ENCODE results near the gene FOXN3. TPM values are rescaled to one million over a fixed set of nuclear protein-coding genes. Genes with fewer than 3 reads are reported as not detected.

Gene FOXN3
- total RNA-seq, 2 donors from 2014 or later, result 141 to 150 TPM

DNA sequence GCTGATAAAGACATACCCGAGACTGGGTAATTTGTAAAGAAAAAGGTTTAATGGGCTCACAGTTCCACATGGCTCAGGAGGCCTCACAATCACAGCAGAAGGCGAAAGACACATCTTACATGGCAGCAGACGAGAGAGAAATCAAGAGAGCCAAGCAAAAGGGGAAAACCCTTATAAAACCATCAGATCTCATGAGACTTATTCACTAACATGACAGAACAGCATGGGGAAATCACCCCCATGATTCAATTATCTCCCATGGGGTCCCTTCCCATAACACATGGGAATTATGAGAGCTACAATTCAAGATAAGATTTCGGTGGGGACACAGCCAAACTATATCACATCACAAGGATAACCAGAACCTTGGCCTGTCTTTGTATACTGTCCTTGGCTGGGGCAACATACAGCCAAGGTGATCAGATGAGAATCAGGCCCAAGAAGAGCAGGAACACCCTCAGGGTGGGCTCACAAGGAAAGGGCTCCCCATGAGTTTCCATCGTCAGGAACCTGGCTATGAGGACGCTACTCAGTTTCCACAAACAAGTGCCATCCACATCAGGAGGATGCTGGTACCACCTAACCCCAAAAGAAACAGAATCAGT, 152.7 kb downstream of the FOXN3 start:
- TF ChIP-seq, protein P1, sequence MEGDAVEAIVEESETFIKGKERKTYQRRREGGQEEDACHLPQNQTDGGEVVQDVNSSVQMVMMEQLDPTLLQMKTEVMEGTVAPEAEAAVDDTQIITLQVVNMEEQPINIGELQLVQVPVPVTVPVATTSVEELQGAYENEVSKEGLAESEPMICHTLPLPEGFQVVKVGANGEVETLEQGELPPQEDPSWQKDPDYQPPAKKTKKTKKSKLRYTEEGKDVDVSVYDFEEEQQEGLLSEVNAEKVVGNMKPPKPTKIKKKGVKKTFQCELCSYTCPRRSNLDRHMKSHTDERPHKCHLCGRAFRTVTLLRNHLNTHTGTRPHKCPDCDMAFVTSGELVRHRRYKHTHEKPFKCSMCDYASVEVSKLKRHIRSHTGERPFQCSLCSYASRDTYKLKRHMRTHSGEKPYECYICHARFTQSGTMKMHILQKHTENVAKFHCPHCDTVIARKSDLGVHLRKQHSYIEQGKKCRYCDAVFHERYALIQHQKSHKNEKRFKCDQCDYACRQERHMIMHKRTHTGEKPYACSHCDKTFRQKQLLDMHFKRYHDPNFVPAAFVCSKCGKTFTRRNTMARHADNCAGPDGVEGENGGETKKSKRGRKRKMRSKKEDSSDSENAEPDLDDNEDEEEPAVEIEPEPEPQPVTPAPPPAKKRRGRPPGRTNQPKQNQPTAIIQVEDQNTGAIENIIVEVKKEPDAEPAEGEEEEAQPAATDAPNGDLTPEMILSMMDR (IDR thresholded peaks at IDR 0.05), result no peak
- H3K9me3 ChIP-seq, result no peaks in the 10 kb centered on the region
- H3K27ac ChIP-seq, result peak overlapping the region; percentile 72 to 85
- no peak overlapping the region for H3K4me3 ChIP-seq
- no peaks in the 10 kb centered on the region for H3K27me3 ChIP-seq (replicated peaks; ENCODE audit: insufficient read depth)
- DNase-seq (ENCODE audit: low spot score), result no peak
- peaks cover 17 to 89% of the 10 kb centered on the region in 2 donors for H3K4me1 ChIP-seq (ENCODE audit: control insufficient read depth in 1 of 2, low read depth in 2 of 2)
- ATAC-seq (ENCODE audit: insufficient number of reproducible peaks, low FRiP score, low read depth), result no peak
- no peaks in the 10 kb centered on the region for H3K36me3 ChIP-seq

DNA sequence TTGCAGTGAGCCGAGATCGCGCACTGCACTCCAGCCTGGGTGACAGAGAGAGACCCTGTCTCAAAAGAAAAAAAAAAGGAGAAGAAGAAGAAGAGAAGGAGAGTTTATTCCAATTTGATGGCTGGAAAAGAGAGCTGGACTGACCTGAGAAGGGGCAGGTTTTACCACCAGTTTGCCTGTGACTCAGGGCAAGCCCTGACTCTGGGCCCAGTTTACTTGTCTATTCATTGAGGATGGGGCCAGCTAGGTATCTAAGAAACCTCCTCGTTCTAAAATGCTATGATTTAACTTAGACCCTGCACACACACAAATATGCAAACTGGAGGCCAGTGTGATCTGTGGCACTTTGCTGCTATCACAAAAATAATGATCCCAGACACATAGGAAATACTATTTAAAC, 155.0 kb downstream of the FOXN3 start:
- peaks cover 6 to 67% of the 10 kb centered on the region in 2 donors for H3K4me1 ChIP-seq (ENCODE audit: control insufficient read depth in 1 of 2, low read depth in 2 of 2)

DNA sequence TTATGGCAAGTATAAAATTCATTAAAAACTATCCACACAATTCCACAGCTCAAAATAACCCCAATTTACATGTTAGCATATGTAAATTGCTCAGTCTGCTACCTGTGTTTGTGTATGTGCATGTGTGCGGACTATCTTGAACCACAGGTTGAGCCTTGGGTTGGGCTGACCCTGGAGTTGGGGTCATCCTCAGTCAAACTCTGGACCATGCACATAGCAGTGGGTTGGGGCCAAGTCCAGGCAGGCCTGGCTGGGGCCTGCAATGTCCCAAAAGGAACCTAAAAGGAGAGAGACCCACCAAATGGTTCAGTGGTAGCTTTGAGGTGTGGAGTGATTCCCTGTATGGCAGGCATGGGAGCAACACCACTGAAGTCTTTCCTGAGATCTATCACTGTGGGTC, 156.1 kb downstream of the FOXN3 start:
- peak overlapping the region; percentile 34 to 70 for H3K27ac ChIP-seq
- H3K9me3 ChIP-seq, result no peaks in the 10 kb centered on the region
- DNase-seq (ENCODE audit: low spot score), result no peak

More for the DNA sequence above, 155.0 kb downstream of the FOXN3 start:
- TF ChIP-seq, protein P1 (IDR thresholded peaks at IDR 0.05), result no peak
- ATAC-seq (ENCODE audit: insufficient number of reproducible peaks, low FRiP score, low read depth), result no peak
- DNase-seq (ENCODE audit: low spot score), result no peak
- peak overlapping the region; percentile 34 to 70 for H3K27ac ChIP-seq
- no peaks in the 10 kb centered on the region for H3K9me3 ChIP-seq
- H3K27me3 ChIP-seq (replicated peaks; ENCODE audit: insufficient read depth), result no peaks in the 10 kb centered on the region
- no peaks in the 10 kb centered on the region for H3K36me3 ChIP-seq
- no peak overlapping the region for H3K4me3 ChIP-seq

DNA sequence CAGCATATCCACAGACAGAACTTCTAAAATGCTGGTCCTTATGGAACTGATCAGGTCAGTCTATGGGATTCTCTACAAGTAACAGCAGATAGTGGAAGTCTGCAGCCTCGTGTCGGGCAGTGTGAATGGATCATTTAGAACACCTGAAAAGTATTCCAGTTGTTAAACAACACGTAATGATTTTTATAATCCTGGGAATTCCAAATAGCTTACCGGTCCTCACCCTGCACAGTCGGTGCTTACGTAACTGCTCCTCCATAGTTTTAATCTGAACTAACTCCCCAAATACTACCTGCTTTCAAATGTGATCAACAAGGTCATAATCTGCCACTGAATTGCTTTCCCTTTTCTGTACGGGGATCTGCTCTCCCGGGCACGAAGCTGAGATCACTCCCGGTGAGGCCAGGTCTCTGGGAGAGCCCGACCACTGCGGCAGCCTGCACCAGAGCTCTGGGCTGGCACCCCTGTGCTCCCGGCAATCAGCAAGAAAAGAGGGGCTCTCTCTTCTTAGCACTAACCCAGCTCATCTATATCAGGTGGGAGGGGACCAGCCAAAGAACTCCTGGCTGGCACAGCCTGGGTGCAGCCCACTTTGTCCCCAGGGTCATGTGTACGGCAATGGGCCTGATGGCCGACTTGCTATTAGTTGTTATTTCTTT, 157.0 kb downstream of the FOXN3 start:
- DNase-seq (ENCODE audit: low spot score) (no peak), ATAC-seq (ENCODE audit: insufficient number of reproducible peaks, low FRiP score, low read depth) (no peak)
- Histone ChIP-seq H3K4me3 (no peak overlapping the region), H3K4me1 (ENCODE audit: control insufficient read depth in 1 of 2, low read depth in 2 of 2) (peaks cover 6 to 66% of the 10 kb centered on the region in 2 donors), H3K9me3 (no peaks in the 10 kb centered on the region), H3K27ac (peak overlapping the region in 1 of 2 donors; percentile 70), H3K36me3 (no peaks in the 10 kb centered on the region), H3K27me3 (replicated peaks; ENCODE audit: insufficient read depth) (no peaks in the 10 kb centered on the region)
- TF ChIP-seq, protein P1 (IDR thresholded peaks at IDR 0.05), result no peak

More for the DNA sequence above, 156.1 kb downstream of the FOXN3 start:
- TF ChIP-seq, protein P1 (IDR thresholded peaks at IDR 0.05), result no peak
- H3K4me1 ChIP-seq (ENCODE audit: control insufficient read depth in 1 of 2, low read depth in 2 of 2), result peaks cover 9 to 67% of the 10 kb centered on the region in 2 donors
- ATAC-seq (ENCODE audit: insufficient number of reproducible peaks, low FRiP score, low read depth), result no peak
- no peaks in the 10 kb centered on the region for H3K27me3 ChIP-seq (replicated peaks; ENCODE audit: insufficient read depth)
- H3K36me3 ChIP-seq, result no peaks in the 10 kb centered on the region
- H3K4me3 ChIP-seq, result no peak overlapping the region

DNA sequence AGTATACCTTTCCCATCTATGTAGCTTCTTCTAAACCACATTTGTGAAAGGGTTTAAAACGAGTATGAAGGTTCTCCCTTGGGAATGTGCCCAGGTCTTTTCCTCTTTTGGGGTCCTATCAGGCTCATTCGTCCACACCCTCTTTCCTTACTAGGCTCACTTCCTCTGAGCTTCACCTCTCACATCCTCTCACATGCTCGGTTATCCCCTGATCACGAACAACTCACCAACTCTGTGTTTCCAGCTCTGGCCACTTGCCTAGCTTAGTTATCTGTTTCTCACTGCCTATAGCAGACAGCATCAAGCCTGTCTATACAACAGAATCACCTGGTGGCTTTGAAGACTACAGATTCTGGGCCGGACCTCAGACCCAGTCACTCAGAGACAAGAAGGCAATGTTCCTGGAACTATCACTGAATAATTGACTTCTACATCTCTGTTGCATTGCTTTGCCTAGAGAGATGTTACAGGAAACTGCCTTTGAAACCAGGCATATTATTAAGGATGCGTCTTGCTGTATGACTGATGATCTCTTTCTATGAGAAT, 158.2 kb downstream of the FOXN3 start:
- ATAC-seq (ENCODE audit: insufficient number of reproducible peaks, low FRiP score, low read depth), result no peak
- H3K36me3 ChIP-seq, result no peaks in the 10 kb centered on the region
- H3K4me3 ChIP-seq, result no peak overlapping the region
- TF ChIP-seq, protein P1 (IDR thresholded peaks at IDR 0.05), result no peak
- peak overlapping the region in 1 of 2 donors; percentile 13 for H3K27ac ChIP-seq
- no peak for DNase-seq (ENCODE audit: low spot score)
- peaks cover 6 to 66% of the 10 kb centered on the region in 2 donors for H3K4me1 ChIP-seq (ENCODE audit: control insufficient read depth in 1 of 2, low read depth in 2 of 2)
- H3K9me3 ChIP-seq, result no peaks in the 10 kb centered on the region
- H3K27me3 ChIP-seq (replicated peaks; ENCODE audit: insufficient read depth), result no peaks in the 10 kb centered on the region
